ENCODE measurements around the gene KDM6B.

DNA sequence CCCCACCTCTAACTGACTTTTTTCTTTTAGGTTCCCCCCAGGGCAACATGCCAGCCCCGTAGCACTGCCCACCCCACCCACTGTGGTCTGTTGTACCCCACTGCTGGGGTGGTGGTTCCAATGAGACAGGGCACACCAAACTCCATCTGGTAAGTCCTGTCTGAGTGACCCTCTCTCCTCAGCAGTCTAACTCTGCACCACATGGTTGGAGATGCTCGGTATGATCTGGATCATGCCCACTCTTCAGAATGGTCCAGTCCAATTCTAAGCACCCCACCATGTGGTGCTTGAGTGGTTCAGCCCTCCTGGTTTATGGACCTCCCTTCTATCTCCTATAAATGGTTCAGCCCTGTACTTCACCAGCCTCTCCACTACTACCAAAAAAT is 5.9 kb downstream of the KDM6B start:
- TF ChIP-seq CTCF (IDR thresholded peaks at IDR 0.05) (no peak), POLR2A (IDR thresholded peaks at IDR 0.05) (no peak)
